HepG2 (cell line): ENCODE data around the gene RBM6. TPM values are rescaled to one million over a fixed set of nuclear protein-coding genes. Genes with fewer than 3 reads are reported as not detected.
A peak's percentile ranks its signal among the peaks of the same experiment; 100 is the strongest.

Experiments used
- CENPT ChIP-seq: sonication (generic); formaldehyde crosslinking; IDR thresholded peaks from 2 replicates; pipeline ENCODE4 v1.8.0; 2022; ENCODE audit warnings: low read depth, mild to moderate bottlenecking, moderate library complexity, missing genetic modification reagents
- HNRNPL ChIP-seq: fragments of 200-400 bp; formaldehyde crosslinking; IDR thresholded peaks from 2 replicates; pipeline ENCODE4 v1.6.1; 2017; ENCODE audit warnings: mild to moderate bottlenecking, low read depth, low read length
- KLF11 ChIP-seq: IDR thresholded peaks from 2 replicates; pipeline ENCODE4 v1.6.1; 2016; ENCODE audit warnings: missing compliant biosample characterization
- KLF12 ChIP-seq: sonication (generic); formaldehyde crosslinking; IDR thresholded peaks from 2 replicates; pipeline ENCODE4 v1.4.0; 2020; ENCODE audit warnings: missing genetic modification reagents, borderline replicate concordance
- MYC ChIP-seq: sonication (generic); formaldehyde crosslinking; IDR thresholded peaks from 2 replicates; pipeline ENCODE4 v1.9.0; 2021; ENCODE audit warnings: missing genetic modification reagents, borderline replicate concordance
- NR2C2 ChIP-seq: sonication (generic); formaldehyde crosslinking; IDR thresholded peaks from 2 replicates; pipeline ENCODE4 v1.4.0; 2020; ENCODE audit warnings: missing genetic modification reagents, mild to moderate bottlenecking, moderate library complexity, borderline replicate concordance
- NR3C1 ChIP-seq: sonication (generic); formaldehyde crosslinking; IDR thresholded peaks from 2 replicates; pipeline ENCODE4 v1.4.0; 2020; ENCODE audit warnings: missing genetic modification reagents
- RARA ChIP-seq: IDR thresholded peaks from 2 replicates; pipeline ENCODE4 v1.6.1; 2016; ENCODE audit warnings: missing genetic modification reagents, missing compliant biosample characterization
- REXO4 ChIP-seq: sonication (generic); formaldehyde crosslinking; IDR thresholded peaks from 2 replicates; pipeline ENCODE4 v1.8.0; 2022; ENCODE audit warnings: missing genetic modification reagents, mild to moderate bottlenecking, borderline replicate concordance
- SIN3A ChIP-seq: IDR thresholded peaks from 2 replicates; pipeline ENCODE4 v1.6.1; 2011; ENCODE audit warnings: low read depth, mild to moderate bottlenecking, control low read depth, low read length, borderline replicate concordance
- STAT5B ChIP-seq: sonication (generic); formaldehyde crosslinking; IDR thresholded peaks from 2 replicates; pipeline ENCODE4 v1.4.0; 2020; ENCODE audit warnings: missing genetic modification reagents
- TSC22D2 ChIP-seq: sonication (generic); formaldehyde crosslinking; IDR thresholded peaks from 2 replicates; pipeline ENCODE4 v1.5.1; 2020; ENCODE audit warnings: missing genetic modification reagents, mild to moderate bottlenecking, borderline replicate concordance
- ZMYM3 ChIP-seq: sonication (generic); formaldehyde crosslinking; IDR thresholded peaks from 2 replicates; pipeline ENCODE4 v1.5.1; 2020; ENCODE audit warnings: mild to moderate bottlenecking, missing genetic modification reagents
- ZNF292 ChIP-seq: sonication (generic); formaldehyde crosslinking; IDR thresholded peaks from 2 replicates; pipeline ENCODE4 v1.8.1; 2022; ENCODE audit warnings: mild to moderate bottlenecking, low read depth, missing genetic modification reagents, borderline replicate concordance
- ZNF484 ChIP-seq: sonication (generic); formaldehyde crosslinking; IDR thresholded peaks from 2 replicates; pipeline ENCODE4 v1.5.1; 2020; ENCODE audit warnings: mild to moderate bottlenecking, low read depth, missing genetic modification reagents, borderline replicate concordance
- polyA plus RNA-seq, 8 experiments: library from polyadenylated mRNA; depleted of rRNA in 3 of 8; stranded (reverse) in 7 of 8; unstranded in 1 of 8; fragments of >200 nt; fragmentation: Illumina TruSeq in 4 of 8; extraction: Trizol in 4 of 8; gene quantifications; 2 replicates each; pipeline versions ENCODE4 v1.2.1 to v1.2.3, GENCODE V29; 2011 to 2016; ENCODE audit warnings: low read depth in 4 of 8, missing spikeins in 1 of 8, mixed read lengths in 1 of 8; ENCODE audit not compliant: insufficient read depth in 1 of 8
- total RNA-seq, 5 experiments: library from RNA; depleted of rRNA; stranded (reverse); fragments of >200 nt; fragmentation: Illumina TruSeq; extraction: Trizol; gene quantifications; 2 replicates each; pipeline ENCODE4 v1.2.3, GENCODE V29; 2016; ENCODE audit warnings: low read depth in 1 of 5
- TF ChIP-seq, protein P1 (sequence below): sonication (generic); formaldehyde crosslinking; IDR thresholded peaks from 2 replicates; pipeline ENCODE4 v1.4.0; 2020; ENCODE audit warnings: missing genetic modification reagents
- TF ChIP-seq, protein P2 (sequence below): sonication (generic); formaldehyde crosslinking; IDR thresholded peaks from 2 replicates; pipeline ENCODE4 v1.4.0; 2020; ENCODE audit warnings: mild to moderate bottlenecking, missing genetic modification reagents
- TF ChIP-seq, protein P3 (sequence below): IDR thresholded peaks from 2 replicates; pipeline ENCODE4 v1.6.1; 2016; ENCODE audit warnings: missing genetic modification reagents, missing compliant biosample characterization
- TF ChIP-seq, protein P4 (sequence below): IDR thresholded peaks from 2 replicates; pipeline ENCODE4 v1.6.1; 2016; ENCODE audit warnings: control low read depth
- TF ChIP-seq, protein P5 (sequence below): sonication (generic); formaldehyde crosslinking; IDR thresholded peaks from 2 replicates; pipeline ENCODE4 v1.4.0; 2020; ENCODE audit warnings: mild to moderate bottlenecking, missing genetic modification reagents

Gene RBM6
- total and polyA plus RNA-seq, 2 of the 13 experiments (the other 11 are each of a cell fraction or from before 2014, with no cell fraction given) = 72.7 to 86.1 TPM

DNA sequence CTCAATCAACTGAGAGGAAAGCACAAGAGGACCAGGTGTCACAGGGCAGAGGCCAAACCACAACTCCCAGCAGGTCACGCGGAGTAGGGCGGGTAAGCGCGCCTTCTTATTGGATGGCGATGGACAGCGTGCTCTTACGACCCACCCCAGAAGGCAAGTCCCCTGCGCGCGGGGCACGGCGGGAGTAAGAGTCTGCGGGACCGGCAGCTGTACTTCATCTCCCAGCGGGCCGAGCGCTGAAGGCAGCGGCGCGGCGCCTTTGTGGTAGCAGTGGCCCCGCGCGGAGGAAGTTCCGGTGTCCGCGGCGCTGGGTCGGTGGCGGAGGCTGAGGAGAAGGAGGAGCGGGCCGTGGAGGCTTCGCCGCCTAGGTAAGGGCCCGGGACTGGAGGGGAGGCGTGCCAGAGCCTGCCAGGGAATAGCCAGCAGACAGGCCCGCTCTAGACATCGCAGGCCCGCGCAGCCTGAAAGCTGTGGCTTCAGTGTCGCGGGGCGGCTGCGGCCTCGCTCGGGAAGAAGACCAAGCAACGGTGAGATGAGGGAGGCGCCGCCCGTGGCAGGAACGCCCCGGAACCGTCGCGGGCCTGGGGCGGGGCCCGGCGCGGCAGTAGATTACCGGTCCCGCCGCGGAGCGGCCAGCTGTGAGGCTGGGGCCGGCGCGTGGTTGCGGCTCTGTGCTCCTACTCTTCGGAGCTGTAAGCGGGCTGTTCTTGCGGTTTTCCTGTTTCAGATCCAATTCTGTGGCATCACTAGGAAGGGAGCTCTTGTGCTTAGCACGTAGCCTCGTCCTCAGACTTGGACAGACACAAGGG, at the start of gene RBM6 (continued):
- TF ChIP-seq KLF12 (CRISPR knock-in tag) = peak; percentile 71; the same call in 1 of the 2 replicates
- TF ChIP-seq, protein P1, sequence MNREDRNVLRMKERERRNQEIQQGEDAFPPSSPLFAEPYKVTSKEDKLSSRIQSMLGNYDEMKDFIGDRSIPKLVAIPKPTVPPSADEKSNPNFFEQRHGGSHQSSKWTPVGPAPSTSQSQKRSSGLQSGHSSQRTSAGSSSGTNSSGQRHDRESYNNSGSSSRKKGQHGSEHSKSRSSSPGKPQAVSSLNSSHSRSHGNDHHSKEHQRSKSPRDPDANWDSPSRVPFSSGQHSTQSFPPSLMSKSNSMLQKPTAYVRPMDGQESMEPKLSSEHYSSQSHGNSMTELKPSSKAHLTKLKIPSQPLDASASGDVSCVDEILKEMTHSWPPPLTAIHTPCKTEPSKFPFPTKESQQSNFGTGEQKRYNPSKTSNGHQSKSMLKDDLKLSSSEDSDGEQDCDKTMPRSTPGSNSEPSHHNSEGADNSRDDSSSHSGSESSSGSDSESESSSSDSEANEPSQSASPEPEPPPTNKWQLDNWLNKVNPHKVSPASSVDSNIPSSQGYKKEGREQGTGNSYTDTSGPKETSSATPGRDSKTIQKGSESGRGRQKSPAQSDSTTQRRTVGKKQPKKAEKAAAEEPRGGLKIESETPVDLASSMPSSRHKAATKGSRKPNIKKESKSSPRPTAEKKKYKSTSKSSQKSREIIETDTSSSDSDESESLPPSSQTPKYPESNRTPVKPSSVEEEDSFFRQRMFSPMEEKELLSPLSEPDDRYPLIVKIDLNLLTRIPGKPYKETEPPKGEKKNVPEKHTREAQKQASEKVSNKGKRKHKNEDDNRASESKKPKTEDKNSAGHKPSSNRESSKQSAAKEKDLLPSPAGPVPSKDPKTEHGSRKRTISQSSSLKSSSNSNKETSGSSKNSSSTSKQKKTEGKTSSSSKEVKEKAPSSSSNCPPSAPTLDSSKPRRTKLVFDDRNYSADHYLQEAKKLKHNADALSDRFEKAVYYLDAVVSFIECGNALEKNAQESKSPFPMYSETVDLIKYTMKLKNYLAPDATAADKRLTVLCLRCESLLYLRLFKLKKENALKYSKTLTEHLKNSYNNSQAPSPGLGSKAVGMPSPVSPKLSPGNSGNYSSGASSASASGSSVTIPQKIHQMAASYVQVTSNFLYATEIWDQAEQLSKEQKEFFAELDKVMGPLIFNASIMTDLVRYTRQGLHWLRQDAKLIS (CRISPR knock-in tag) = no peak; the same call in 1 of the 2 replicates
- peak; percentile 4; the same call in 1 of the 2 replicates for TF ChIP-seq RARA
- TF ChIP-seq TSC22D2 (CRISPR knock-in tag) = peak; percentile 40; the same call in 1 of the 2 replicates
- TF ChIP-seq, protein P2, sequence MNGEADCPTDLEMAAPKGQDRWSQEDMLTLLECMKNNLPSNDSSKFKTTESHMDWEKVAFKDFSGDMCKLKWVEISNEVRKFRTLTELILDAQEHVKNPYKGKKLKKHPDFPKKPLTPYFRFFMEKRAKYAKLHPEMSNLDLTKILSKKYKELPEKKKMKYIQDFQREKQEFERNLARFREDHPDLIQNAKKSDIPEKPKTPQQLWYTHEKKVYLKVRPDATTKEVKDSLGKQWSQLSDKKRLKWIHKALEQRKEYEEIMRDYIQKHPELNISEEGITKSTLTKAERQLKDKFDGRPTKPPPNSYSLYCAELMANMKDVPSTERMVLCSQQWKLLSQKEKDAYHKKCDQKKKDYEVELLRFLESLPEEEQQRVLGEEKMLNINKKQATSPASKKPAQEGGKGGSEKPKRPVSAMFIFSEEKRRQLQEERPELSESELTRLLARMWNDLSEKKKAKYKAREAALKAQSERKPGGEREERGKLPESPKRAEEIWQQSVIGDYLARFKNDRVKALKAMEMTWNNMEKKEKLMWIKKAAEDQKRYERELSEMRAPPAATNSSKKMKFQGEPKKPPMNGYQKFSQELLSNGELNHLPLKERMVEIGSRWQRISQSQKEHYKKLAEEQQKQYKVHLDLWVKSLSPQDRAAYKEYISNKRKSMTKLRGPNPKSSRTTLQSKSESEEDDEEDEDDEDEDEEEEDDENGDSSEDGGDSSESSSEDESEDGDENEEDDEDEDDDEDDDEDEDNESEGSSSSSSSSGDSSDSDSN (CRISPR knock-in tag) = peak; percentile 92
- peak; percentile 96 for TF ChIP-seq SIN3A
- TF ChIP-seq REXO4 (CRISPR knock-in tag) = no peak
- TF ChIP-seq, protein P3, sequence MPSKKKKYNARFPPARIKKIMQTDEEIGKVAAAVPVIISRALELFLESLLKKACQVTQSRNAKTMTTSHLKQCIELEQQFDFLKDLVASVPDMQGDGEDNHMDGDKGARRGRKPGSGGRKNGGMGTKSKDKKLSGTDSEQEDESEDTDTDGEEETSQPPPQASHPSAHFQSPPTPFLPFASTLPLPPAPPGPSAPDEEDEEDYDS (CRISPR knock-in tag) = peak; percentile 58; the same call in 1 of the 2 replicates
- TF ChIP-seq, protein P4, sequence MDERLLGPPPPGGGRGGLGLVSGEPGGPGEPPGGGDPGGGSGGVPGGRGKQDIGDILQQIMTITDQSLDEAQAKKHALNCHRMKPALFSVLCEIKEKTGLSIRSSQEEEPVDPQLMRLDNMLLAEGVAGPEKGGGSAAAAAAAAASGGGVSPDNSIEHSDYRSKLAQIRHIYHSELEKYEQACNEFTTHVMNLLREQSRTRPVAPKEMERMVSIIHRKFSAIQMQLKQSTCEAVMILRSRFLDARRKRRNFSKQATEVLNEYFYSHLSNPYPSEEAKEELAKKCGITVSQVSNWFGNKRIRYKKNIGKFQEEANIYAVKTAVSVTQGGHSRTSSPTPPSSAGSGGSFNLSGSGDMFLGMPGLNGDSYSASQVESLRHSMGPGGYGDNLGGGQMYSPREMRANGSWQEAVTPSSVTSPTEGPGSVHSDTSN (CRISPR knock-in tag) = no peak
- no peak for TF ChIP-seq CENPT (CRISPR knock-in tag)
- TF ChIP-seq STAT5B (CRISPR knock-in tag) = no peak
- TF ChIP-seq ZNF484 (CRISPR knock-in tag) = 0 out of 2 replicates have a peak, but pooled peaks have one; percentile 5
- peak; percentile 27 for TF ChIP-seq KLF11
- TF ChIP-seq, protein P5, sequence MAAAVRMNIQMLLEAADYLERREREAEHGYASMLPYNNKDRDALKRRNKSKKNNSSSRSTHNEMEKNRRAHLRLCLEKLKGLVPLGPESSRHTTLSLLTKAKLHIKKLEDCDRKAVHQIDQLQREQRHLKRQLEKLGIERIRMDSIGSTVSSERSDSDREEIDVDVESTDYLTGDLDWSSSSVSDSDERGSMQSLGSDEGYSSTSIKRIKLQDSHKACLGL = peak; percentile 95
- TF ChIP-seq HNRNPL = no peak
- TF ChIP-seq MYC (CRISPR knock-in tag) = peak; percentile 87
- TF ChIP-seq ZMYM3 = no peak
- TF ChIP-seq ZNF292 (CRISPR knock-in tag) = no peak
- TF ChIP-seq NR3C1 = no peak
- peak; percentile 96 for TF ChIP-seq NR2C2 (CRISPR knock-in tag)
